GM12878 (cell line): Measurements from ENCODE around the gene SSBP2. TPM values are rescaled to one million over a fixed set of nuclear protein-coding genes. Genes with fewer than 3 reads are reported as not detected.
"Not testable (repeated sequence)": the region's sequence is repeated elsewhere in the genome, so short reads cannot be mapped to it uniquely, and the experiment has no call there.

Experiments used
- ATAC-seq: fragments of 200-7000 bp; cut with Tn5 transposase; 3 replicates; pipeline ENCODE4 v1.9.1; 2020; ENCODE audit warnings: mild to moderate bottlenecking, moderate library complexity
- BruUV-seq: library from RNA; stranded (reverse); fragments of 400-500 nt; replicated peaks from 2 replicates; lab custom pipeline; 2021; lab: Mats Ljungman, UMichigan
- CTCF ChIA-PET: fragments of 300-600 bp; sonication (Branson Sonifier 250); formaldehyde crosslinking; extraction: SDS; loops from one replicate; lab custom pipeline; 2021; ENCODE audit warnings: inconsistent platforms; lab: Yijun Ruan, JAX
- POLR2A ChIA-PET: fragments of 350-600 bp; formaldehyde crosslinking; extraction: SDS; loops from one replicate; lab custom pipeline; 2021; ENCODE audit warnings: inconsistent platforms; lab: Charles Lee
- RAD21 ChIA-PET: fragments of 300-600 bp; sonication (Branson Sonifier 250); formaldehyde crosslinking; loops from one replicate; lab custom pipeline; 2023; ENCODE audit warnings: antibody characterized with exemption; ENCODE audit not compliant: unreplicated experiment; lab: Charles Lee
- SMC1A ChIA-PET: fragments of 300-600 bp; sonication (Branson Sonifier 250); formaldehyde crosslinking; loops from one replicate; lab custom pipeline; 2023; ENCODE audit not compliant: unreplicated experiment, uncharacterized antibody; lab: Charles Lee
- DNase-seq: peaks from one replicate; pipeline ENCODE4 v3.0.0-alpha.2; 2011; ENCODE audit warnings: low read depth, low spot score
- FAIRE-seq: peaks from 3 replicates; lab custom pipeline; 2011; peaks lifted over from hg19 to GRCh38; lab: Jason Lieb, UNC
- H2AFZ ChIP-seq: 2 replicates; pipeline ENCODE4 v1.6.0; 2011; ENCODE audit warnings: low read depth, low read length, control low read depth; ENCODE audit not compliant: control insufficient read depth
- H3K27ac ChIP-seq: 2 replicates; pipeline ENCODE4 v1.5.1; 2011; ENCODE audit warnings: control low read depth; ENCODE audit not compliant: control insufficient read depth, insufficient read depth
- H3K27me3 ChIP-seq, 2 experiments: replicated peaks in 1 of 2; 2 replicates each; pipeline versions ENCODE4 v1.6.0 to v1.6.1; 2011; ENCODE audit warnings: low read length in 1 of 2; ENCODE audit not compliant: control insufficient read depth in 2 of 2, insufficient read depth in 2 of 2
- H3K36me3 ChIP-seq, 2 experiments: 2 replicates each; pipeline ENCODE4 v1.5.1; 2011; ENCODE audit warnings: low read length in 1 of 2; ENCODE audit not compliant: control insufficient read depth in 2 of 2, insufficient read depth in 2 of 2
- H3K4me1 ChIP-seq: 2 replicates; pipeline ENCODE4 v1.6.1; 2011; ENCODE audit warnings: mild to moderate bottlenecking, low read length, moderate library complexity, mixed read lengths; ENCODE audit not compliant: control insufficient read depth, insufficient read depth
- H3K4me2 ChIP-seq: 2 replicates; pipeline ENCODE4 v1.6.0; 2011; ENCODE audit warnings: control low read depth; ENCODE audit not compliant: control insufficient read depth, insufficient read depth
- H3K4me3 ChIP-seq: fragments of 200-600 bp; sonication (generic); 2 replicates; pipeline ENCODE4 v1.5.1; 2016
- H3K79me2 ChIP-seq: 2 replicates; pipeline ENCODE4 v1.6.0; 2011; ENCODE audit warnings: low read length; ENCODE audit not compliant: control insufficient read depth, insufficient read depth
- H3K9ac ChIP-seq: 2 replicates; pipeline ENCODE4 v1.8.0; 2011; ENCODE audit warnings: low read length, control low read depth, mixed read lengths; ENCODE audit not compliant: control insufficient read depth, insufficient read depth
- H3K9me3 ChIP-seq: replicated peaks from 3 replicates; pipeline ENCODE4 v1.5.1; 2011; ENCODE audit warnings: mild to moderate bottlenecking, low read length; ENCODE audit not compliant: control insufficient read depth, insufficient read depth
- H4K20me1 ChIP-seq: 2 replicates; pipeline ENCODE4 v1.6.0; 2011; ENCODE audit not compliant: control insufficient read depth, insufficient read depth
- ELK1 ChIP-seq: IDR thresholded peaks from 2 replicates; pipeline ENCODE4 v1.6.1; 2012; ENCODE audit warnings: low read depth, low read length, improper control_type of control experiment
- REST ChIP-seq: IDR thresholded peaks from 2 replicates; pipeline ENCODE4 v1.6.1; 2012; ENCODE audit warnings: mild to moderate bottlenecking, low read depth, low read length
- TCF12 ChIP-seq: IDR thresholded peaks from 2 replicates; pipeline ENCODE4 v1.6.1; 2011; ENCODE audit warnings: low read depth, mild to moderate bottlenecking, low read length
- ZBTB11 ChIP-seq: fragments of 450-650 bp; formaldehyde crosslinking; IDR thresholded peaks from 2 replicates; pipeline ENCODE4 v1.5.0; 2022; ENCODE audit warnings: mild to moderate bottlenecking, missing genetic modification characterization
- WGBS: methylation state at CpG from one replicate; pipeline ENCODE4 v1.1.6; 2016; ENCODE audit warnings: low lambda C conversion rate; ENCODE audit not compliant: insufficient replicate concordance, insufficient coverage; ENCODE audit errors: missing lambda C conversion rate; 5-methylcytosine and 5-hydroxymethylcytosine counted together
- in situ Hi-C: fragments of 300-500 bp; cut with MboI; formaldehyde crosslinking; loops from 9 replicates; pipeline ENCODE4 v1.14.3; 2018; ENCODE audit warnings: mixed read lengths
- intact Hi-C: fragments of 100-400 bp; cut with micrococcal nuclease; formaldehyde crosslinking; loops from one replicate; pipeline ENCODE4 v1.14.2; 2022; ENCODE audit not compliant: unreplicated experiment
- polyA plus RNA-seq, 11 experiments: library from polyadenylated mRNA; depleted of rRNA in 4 of 11; unstranded in 6 of 11; stranded (reverse) in 5 of 11; fragments of >200 nt; fragmentation: Nextera tagmentation in 4 of 11; fragmentation: Illumina TruSeq in 1 of 11; extraction: Ambion mirVana in 4 of 11; extraction: Trizol in 1 of 11; gene quantifications; 1 replicate in 1 of 11; 2 replicates in 10 of 11; pipeline versions ENCODE4 v1.2.1 to v1.2.3, GENCODE V29; 2011 to 2016; ENCODE audit warnings: inconsistent platforms in 2 of 11, missing spikeins in 2 of 11, low read depth in 1 of 11
- total RNA-seq, 4 experiments: library from RNA; depleted of rRNA in 3 of 4; stranded (reverse); fragments of >200 nt in 3 of 4; fragmentation: Illumina TruSeq in 1 of 4; extraction: Trizol in 1 of 4; gene quantifications; 2 replicates each; pipeline versions ENCODE4 v1.2.1 to v1.2.3, GENCODE V29; 2013 to 2021

SSBP2 gene
- total and polyA plus RNA-seq, 10 of the 15 experiments (the other 5 are each of a cell fraction or from before 2014, with no cell fraction given), result 52.2 to 132 (median 110) TPM

- BruUV-seq, result no TSS peak
- POLR2A ChIA-PET, result no interaction called here
- TF ChIP-seq REST (no peak), ELK1 (no peak), ZBTB11 (no peak), TCF12 (no peak)
- Histone ChIP-seq H3K36me3 (no peaks in the 10 kb centered on the region), H3K4me2 (no peak overlapping the region), H3K27ac (no peak overlapping the region), H3K9ac (no peak overlapping the region), H3K79me2 (peaks cover 73% of the 10 kb centered on the region), H3K4me1 (peaks cover 5% of the 10 kb centered on the region; the same call in 1 of the 2 replicates), H4K20me1 (no peaks in the 10 kb centered on the region), H3K9me3 (no peaks in the 10 kb centered on the region; the same call in 2 of the 3 replicates), H2AFZ (no peak overlapping the region), H3K27me3 (no peaks in the 10 kb centered on the region), H3K4me3 (no peak overlapping the region)
- no peak for DNase-seq
- WGBS, result 100% methylated on average over 1 of the region's 1 CpG
- CTCF ChIA-PET, result interaction anchor here (1.1 kb wide), 1 partner anchor 146 kb away, joined by 3 read pairs; no protein-coding TSS in a partner anchor
- in situ Hi-C loops (no loop called here), intact Hi-C loops (no loop called here)
- SMC1A ChIA-PET, result interaction anchor here (0.7 to 1.5 kb wide), 3 partner anchors 14 to 115 kb away, joined by 3 read pairs; no protein-coding TSS in a partner anchor
- RAD21 ChIA-PET, result no interaction called here
- ATAC-seq, result no peak; the same call in 2 of the 3 replicates
- no peak for FAIRE-seq
Observed at GRCh38 chr5:81717226-81717625, 33.7 kb downstream of the SSBP2 start.

GRCh38 chr5:81714076-81714475, 36.8 kb downstream of the SSBP2 start:
- 96% methylated on average over 2 of the region's 2 CpGs for WGBS
- H4K20me1 ChIP-seq, H2AFZ ChIP-seq, H3K4me1 ChIP-seq, CTCF ChIA-PET, H3K4me2 ChIP-seq, H3K27ac ChIP-seq, H3K36me3 ChIP-seq, DNase-seq, intact Hi-C loops, in situ Hi-C loops, H3K9ac ChIP-seq, BruUV-seq, FAIRE-seq, H3K4me3 ChIP-seq, ATAC-seq, H3K9me3 ChIP-seq, POLR2A ChIA-PET, H3K27me3 ChIP-seq: not testable (repeated sequence)
- peaks cover 53% of the 10 kb centered on the region for H3K79me2 ChIP-seq
- RAD21 ChIA-PET, result interaction anchor here (0.6 kb wide), 1 partner anchor 378 kb away, joined by 3 read pairs; no protein-coding TSS in a partner anchor
- SMC1A ChIA-PET, result interaction anchor here (1.0 kb wide), 1 partner anchor 16 kb away, joined by 3 read pairs; no protein-coding TSS in a partner anchor
